Measurements from ENCODE around the gene FAM32A.
"Not testable (repeated sequence)": the region's sequence is repeated elsewhere in the genome, so short reads cannot be mapped to it uniquely, and the experiment has no call there.

The FAM32A gene

GRCh38 chr19:16166417-16166816 lies 18.8 kb upstream of the FAM32A start:
- no peak for DNase-seq

- no peak for DNase-seq
These were observed 18.2 kb upstream of the FAM32A start for GRCh38 chr19:16167055-16167454.

- DNase-seq = peak; percentile 34
These were observed 16.6 kb upstream of the FAM32A start for GRCh38 chr19:16168465-16169081.

GRCh38 chr19:16170134-16170533 lies 15.1 kb upstream of the FAM32A start:
- no peak for DNase-seq

- no peak for DNase-seq
These were observed 9.3 kb upstream of the FAM32A start for GRCh38 chr19:16175954-16176353.

GRCh38 chr19:16178866-16179265 lies 6.3 kb upstream of the FAM32A start:
- DNase-seq = not testable (repeated sequence)

GRCh38 chr19:16180611-16181010 lies 4.6 kb upstream of the FAM32A start:
- DNase-seq = no peak

- DNase-seq = no peak
These were observed 516 bp upstream of the FAM32A start for GRCh38 chr19:16184665-16185122.

GRCh38 chr19:16185768-16186123 lies 536 bp downstream of the FAM32A start:
- peak; percentile 44 for DNase-seq

- no peak for DNase-seq
These were observed 3.3 kb downstream of the FAM32A start for GRCh38 chr19:16188521-16188920.

GRCh38 chr19:16190198-16190597 lies 5.0 kb downstream of the FAM32A start:
- DNase-seq = no peak

GRCh38 chr19:16190736-16191135 lies 5.5 kb downstream of the FAM32A start:
- DNase-seq = no peak

- no peak for DNase-seq
These were observed 6.2 kb downstream of the FAM32A start for GRCh38 chr19:16191216-16191908.

GRCh38 chr19:16193466-16193865 lies 8.3 kb downstream of the FAM32A start:
- no peak for DNase-seq

- no peak for DNase-seq
These were observed 12.0 kb downstream of the FAM32A start for GRCh38 chr19:16197188-16197621.

GRCh38 chr19:16197622-16198369 lies 12.6 kb downstream of the FAM32A start, which contains the start of gene AP1M1:
Gene AP1M1 (plus strand): TSS chr19:16197911. CDS start chr19:16198027, 116 bp downstream.
- DNase-seq = peak; percentile 100

GRCh38 chr19:16198370-16198651 lies 13.1 kb downstream of the FAM32A start:
- no peak for DNase-seq

- no peak for DNase-seq
These were observed 14.2 kb downstream of the FAM32A start for GRCh38 chr19:16199275-16199932.

- no peak for DNase-seq
These were observed 15.1 kb downstream of the FAM32A start for GRCh38 chr19:16200038-16201010.

GRCh38 chr19:16201011-16201391 lies 15.8 kb downstream of the FAM32A start:
- no peak for DNase-seq

- DNase-seq = peak; percentile 39
These were observed 17.4 kb downstream of the FAM32A start for GRCh38 chr19:16202320-16203255.

Data from activated CD4-positive, alpha-beta T cell treated with anti-CD3 and anti-CD28 coated beads, Interleukin-2, Interleukin-6, amounts not matched to agents 100 ng/mL and 50 ng/mL, durations not matched to agents 16 hours and 8 hours (primary cell).